ENCODE data around the gene TMCC1.

TMCC1 gene

DNA sequence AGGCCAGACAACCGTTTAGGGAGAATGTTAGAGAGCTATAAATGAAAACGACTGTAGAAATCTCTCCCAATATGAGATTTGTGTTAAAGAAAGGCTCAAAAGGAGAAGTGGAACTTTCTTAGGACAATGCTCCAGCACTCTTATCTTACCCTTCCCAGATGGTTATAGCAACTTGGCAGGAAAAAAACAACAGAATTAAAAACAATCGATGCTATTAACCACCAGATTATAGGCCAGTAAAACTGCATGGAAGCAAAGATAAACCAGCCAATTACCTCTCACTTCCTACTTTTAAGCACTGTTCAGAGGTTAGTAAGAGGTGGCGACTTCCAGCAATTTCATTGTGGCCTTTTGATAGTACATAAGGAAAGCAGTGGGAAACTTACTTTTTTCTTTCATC, 72.9 kb downstream of the TMCC1 start:
- no peak for TF ChIP-seq CTCF (IDR thresholded peaks at IDR 0.05; ENCODE audit: control insufficient read depth, insufficient read depth, low read depth, low read length, missing control alignments)
- DNase-seq (ENCODE audit: low read depth) = no peak
- no peak overlapping the region for H3K4me3 ChIP-seq (ENCODE audit: control insufficient read depth, low read depth, low read length)

- no peak overlapping the region for H3K4me3 ChIP-seq (ENCODE audit: control insufficient read depth, low read depth, low read length)
- DNase-seq (ENCODE audit: low read depth) = no peak
- no peak for TF ChIP-seq CTCF (IDR thresholded peaks at IDR 0.05; ENCODE audit: control insufficient read depth, insufficient read depth, low read depth, low read length, missing control alignments)
Measured at GRCh38 chr3:129812589-129812988, 80.9 kb downstream of the TMCC1 start.

GRCh38 chr3:129809297-129809696, 84.2 kb downstream of the TMCC1 start:
- DNase-seq (ENCODE audit: low read depth) = no peak
- TF ChIP-seq CTCF (IDR thresholded peaks at IDR 0.05; ENCODE audit: control insufficient read depth, insufficient read depth, low read depth, low read length, missing control alignments) = no peak

DNA sequence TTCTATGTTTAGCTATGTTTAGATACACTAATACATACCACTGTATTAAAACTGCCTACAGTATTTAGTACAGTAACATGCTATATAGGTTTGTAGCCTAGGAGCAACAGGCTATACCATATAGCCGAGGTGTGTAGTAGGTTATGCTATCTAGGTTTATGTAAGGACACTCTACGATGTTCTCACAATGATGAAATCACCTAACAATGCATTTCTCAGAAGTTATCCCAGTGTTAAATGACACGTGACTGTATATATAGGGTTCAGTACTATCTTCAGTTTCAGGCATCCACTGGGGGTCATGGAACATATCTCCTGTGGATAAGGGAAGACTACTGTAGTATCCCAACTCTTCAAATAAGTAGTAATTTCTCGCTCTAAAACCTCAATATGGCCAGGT, 97.4 kb downstream of the TMCC1 start:
- no peak overlapping the region for H3K4me3 ChIP-seq (ENCODE audit: control insufficient read depth, low read depth, low read length)
- no peak for TF ChIP-seq CTCF (IDR thresholded peaks at IDR 0.05; ENCODE audit: control insufficient read depth, insufficient read depth, low read depth, low read length, missing control alignments)
- DNase-seq (ENCODE audit: low read depth) = no peak

More at GRCh38 chr3:129809297-129809696, 84.2 kb downstream of the TMCC1 start:
- H3K4me3 ChIP-seq (ENCODE audit: control insufficient read depth, low read depth, low read length) = no peak overlapping the region

DNA sequence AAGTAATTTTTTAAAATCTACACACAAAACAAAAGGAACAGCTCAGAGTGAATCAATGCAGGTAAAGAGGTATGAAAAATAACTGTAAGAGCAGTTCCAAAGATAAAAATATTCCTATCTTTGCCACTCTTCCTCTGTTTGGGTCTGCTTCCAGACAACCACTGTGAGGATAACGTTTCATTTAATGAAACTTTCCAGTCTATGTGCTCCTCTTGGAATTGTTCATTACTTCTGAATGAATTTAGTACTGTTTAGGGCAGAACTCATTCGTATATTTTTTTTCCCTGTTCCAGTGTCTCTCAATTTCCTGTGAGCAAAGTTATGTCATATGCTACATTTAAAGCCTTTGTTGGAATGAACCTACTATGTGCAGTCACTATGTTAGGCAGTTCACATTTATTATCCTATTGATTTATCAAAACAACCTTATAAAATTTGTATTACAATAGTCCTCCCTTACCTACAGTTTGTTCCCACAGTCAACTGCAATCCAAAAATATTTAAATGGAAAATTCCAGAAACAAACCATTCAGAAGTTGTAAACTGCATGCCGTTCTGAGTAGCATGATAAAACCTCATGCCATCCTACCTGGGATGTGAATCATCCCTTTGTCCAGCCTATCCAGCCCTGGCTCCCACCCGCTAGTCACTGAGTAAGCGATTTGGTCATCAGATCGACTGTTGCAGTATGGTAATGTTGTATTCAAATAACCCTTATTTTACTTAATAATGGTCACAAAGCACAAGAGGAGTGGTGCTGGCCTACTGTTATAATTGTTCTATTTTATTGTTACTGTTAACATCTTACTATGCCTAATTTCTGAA, 98.1 kb downstream of the TMCC1 start:
- TF ChIP-seq CTCF (IDR thresholded peaks at IDR 0.05; ENCODE audit: control insufficient read depth, insufficient read depth, low read depth, low read length, missing control alignments) = no peak
- H3K4me3 ChIP-seq (ENCODE audit: control insufficient read depth, low read depth, low read length) = no peak overlapping the region
- no peak for DNase-seq (ENCODE audit: low read depth)

- H3K4me3 ChIP-seq (ENCODE audit: control insufficient read depth, low read depth, low read length) = no peak overlapping the region
- TF ChIP-seq CTCF (IDR thresholded peaks at IDR 0.05; ENCODE audit: control insufficient read depth, insufficient read depth, low read depth, low read length, missing control alignments) = no peak
- DNase-seq (ENCODE audit: low read depth) = no peak
Measured at GRCh38 chr3:129794311-129795185, 99.0 kb downstream of the TMCC1 start.

Data from AG09309 (cell line).